Brain microvascular endothelial cell (primary cell): ENCODE measurements around the gene PYGM.

ENCODE experiments used
- DNase-seq: peaks from one replicate; pipeline ENCODE4 v3.0.0-alpha.2; 2020
- H3K27ac ChIP-seq: fragments of 250-450 bp; sonication (Bioruptor Pico); 2 replicates; pipeline ENCODE4 v1.5.1; 2020; ENCODE audit warnings: mild to moderate bottlenecking, moderate library complexity
- H3K27me3 ChIP-seq: fragments of 250-450 bp; sonication (Bioruptor Pico); replicated peaks from 2 replicates; pipeline ENCODE4 v1.5.1; 2020; ENCODE audit warnings: mild to moderate bottlenecking
- H3K36me3 ChIP-seq: fragments of 250-450 bp; sonication (Bioruptor Pico); replicated peaks from 2 replicates; pipeline ENCODE4 v1.5.1; 2020; ENCODE audit warnings: mild to moderate bottlenecking
- H3K4me3 ChIP-seq: 2 replicates; pipeline ENCODE4 v1.5.1; 2011; ENCODE audit warnings: low read depth, mild to moderate bottlenecking, control low read depth, low read length, moderate library complexity
- in situ Hi-C: cut with HindIII; loops from 2 replicates; pipeline ENCODE4 v1.10.0; 2017; ENCODE audit warnings: low sequenced_read_pairs, low pct_ligation_motif_present
- TF ChIP-seq, protein P1 (sequence below): IDR thresholded peaks from 2 replicates; pipeline ENCODE4 v1.5.1; 2011; ENCODE audit warnings: low read depth, mild to moderate bottlenecking, moderate library complexity, low read length, control low read depth, inconsistent platforms; ENCODE audit errors: missing control alignments

The PYGM gene

DNA sequence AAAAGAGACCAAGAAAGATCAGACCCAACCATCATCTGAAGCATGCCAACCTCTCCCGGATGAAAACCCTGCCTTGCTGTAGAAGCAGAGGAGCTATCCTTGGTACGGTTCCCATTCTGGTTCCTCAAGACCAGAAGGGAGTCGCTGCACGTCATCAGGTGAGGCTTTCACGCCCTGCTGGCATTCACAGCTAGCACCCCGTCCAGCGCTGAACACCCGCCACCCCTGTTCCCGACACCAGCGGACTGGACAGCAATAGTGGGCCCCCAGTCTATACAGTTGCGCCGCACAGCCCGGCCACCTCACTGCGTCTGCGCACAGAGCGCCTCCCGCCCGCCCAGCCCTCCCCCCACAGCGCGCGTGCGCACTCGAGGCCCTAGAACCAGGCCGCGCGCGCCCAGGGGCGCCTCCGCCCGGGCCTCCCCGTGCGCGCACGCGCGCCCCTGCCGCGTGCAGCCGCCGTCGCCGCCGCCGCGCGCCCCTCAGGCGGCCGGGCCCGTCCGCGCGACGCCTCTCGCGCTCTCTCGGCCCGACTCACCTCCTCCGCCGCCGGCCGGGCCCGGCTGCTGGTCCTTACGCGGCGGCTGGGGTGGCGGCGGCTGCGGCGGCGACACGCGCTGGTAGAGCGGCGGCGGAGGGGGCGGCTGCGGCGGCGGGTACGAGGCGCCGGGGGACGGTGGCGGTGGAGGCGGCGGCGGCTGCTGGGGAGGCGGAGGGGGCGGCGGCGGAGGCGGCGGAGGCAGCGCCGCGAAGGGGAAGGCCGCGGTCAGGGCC is 17.9 kb upstream of the PYGM start:
- in situ Hi-C loops: no loop called here
- no peaks in the 10 kb centered on the region for H3K27me3 ChIP-seq
- DNase-seq: peak; percentile 63
- peaks cover 45% of the 10 kb centered on the region for H3K36me3 ChIP-seq
- TF ChIP-seq, protein P1, sequence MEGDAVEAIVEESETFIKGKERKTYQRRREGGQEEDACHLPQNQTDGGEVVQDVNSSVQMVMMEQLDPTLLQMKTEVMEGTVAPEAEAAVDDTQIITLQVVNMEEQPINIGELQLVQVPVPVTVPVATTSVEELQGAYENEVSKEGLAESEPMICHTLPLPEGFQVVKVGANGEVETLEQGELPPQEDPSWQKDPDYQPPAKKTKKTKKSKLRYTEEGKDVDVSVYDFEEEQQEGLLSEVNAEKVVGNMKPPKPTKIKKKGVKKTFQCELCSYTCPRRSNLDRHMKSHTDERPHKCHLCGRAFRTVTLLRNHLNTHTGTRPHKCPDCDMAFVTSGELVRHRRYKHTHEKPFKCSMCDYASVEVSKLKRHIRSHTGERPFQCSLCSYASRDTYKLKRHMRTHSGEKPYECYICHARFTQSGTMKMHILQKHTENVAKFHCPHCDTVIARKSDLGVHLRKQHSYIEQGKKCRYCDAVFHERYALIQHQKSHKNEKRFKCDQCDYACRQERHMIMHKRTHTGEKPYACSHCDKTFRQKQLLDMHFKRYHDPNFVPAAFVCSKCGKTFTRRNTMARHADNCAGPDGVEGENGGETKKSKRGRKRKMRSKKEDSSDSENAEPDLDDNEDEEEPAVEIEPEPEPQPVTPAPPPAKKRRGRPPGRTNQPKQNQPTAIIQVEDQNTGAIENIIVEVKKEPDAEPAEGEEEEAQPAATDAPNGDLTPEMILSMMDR: no peak
- H3K4me3 ChIP-seq: peak overlapping the region; percentile 89
- peak overlapping the region; percentile 94 for H3K27ac ChIP-seq

DNA sequence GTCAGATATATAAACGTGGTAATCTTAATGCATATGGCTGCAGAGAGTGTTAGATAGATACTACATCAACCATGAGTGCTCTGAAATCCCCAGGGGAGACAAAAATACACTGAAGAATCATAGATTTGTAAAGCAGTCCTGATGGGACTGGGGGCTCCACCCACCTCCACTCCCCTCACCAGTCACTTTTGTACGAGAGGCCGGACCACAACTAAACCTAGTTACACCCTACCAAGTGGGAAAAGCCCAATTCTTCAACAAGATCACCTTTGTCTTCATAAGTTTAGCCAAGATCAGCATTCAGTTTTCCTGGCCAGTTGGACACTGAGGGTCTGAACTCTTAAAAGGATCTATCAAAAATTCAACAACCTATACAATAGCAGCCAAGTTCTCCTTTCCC is 17.1 kb upstream of the PYGM start:
- peak overlapping the region; percentile 89 for H3K4me3 ChIP-seq
- H3K27ac ChIP-seq: no peak overlapping the region
- peaks cover 53% of the 10 kb centered on the region for H3K36me3 ChIP-seq
- no peak for DNase-seq
- in situ Hi-C loops: no loop called here
- H3K27me3 ChIP-seq: no peaks in the 10 kb centered on the region
- TF ChIP-seq, protein P1: no peak

DNA sequence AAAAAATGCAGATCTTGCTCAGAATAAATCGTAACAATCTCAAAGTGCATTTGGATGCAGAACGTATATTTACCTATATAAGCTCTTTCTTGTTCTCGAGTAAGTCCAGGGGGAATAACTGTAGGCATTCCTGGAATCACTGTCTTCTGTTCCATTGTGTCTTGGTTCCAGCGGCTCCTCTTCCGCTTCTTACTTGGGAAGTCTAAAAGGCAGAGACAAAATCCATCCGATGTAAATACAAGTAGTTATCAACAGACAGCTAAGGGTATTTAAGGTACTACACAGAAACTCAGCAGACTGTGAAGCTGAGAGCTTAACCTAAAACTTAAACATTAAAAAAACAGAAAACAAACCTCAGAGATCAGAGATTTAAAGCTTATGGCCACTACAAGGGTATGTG is 16.7 kb upstream of the PYGM start:
- TF ChIP-seq, protein P1: no peak
- Histone ChIP-seq H3K27ac (no peak overlapping the region), H3K36me3 (peaks cover 57% of the 10 kb centered on the region), H3K4me3 (peak overlapping the region; percentile 89), H3K27me3 (no peaks in the 10 kb centered on the region)
- in situ Hi-C loops: no loop called here
- DNase-seq: no peak

DNA sequence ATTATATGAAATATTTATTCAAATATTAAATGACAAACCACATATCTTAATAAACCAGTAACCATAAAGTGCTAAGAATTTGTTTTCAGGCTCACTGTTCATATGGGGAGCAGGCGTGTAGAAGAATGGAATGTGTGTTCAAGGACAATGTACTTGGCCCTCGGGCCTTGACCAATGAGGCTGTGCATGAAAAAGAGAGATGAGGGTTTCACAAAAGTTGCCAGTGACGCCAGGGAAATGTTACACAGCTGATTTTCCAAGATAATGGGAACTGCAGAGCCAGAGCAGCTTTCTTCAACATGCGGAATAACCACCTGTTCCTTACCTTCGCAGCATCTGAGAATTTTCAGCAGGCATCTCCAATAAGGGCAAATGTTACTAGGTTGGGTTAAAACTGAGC is 14.4 kb upstream of the PYGM start:
- no peaks in the 10 kb centered on the region for H3K27me3 ChIP-seq
- in situ Hi-C loops: no loop called here
- no peak overlapping the region for H3K4me3 ChIP-seq
- no peak for DNase-seq
- TF ChIP-seq, protein P1: no peak
- no peak overlapping the region for H3K27ac ChIP-seq
- H3K36me3 ChIP-seq: peaks cover 80% of the 10 kb centered on the region

DNA sequence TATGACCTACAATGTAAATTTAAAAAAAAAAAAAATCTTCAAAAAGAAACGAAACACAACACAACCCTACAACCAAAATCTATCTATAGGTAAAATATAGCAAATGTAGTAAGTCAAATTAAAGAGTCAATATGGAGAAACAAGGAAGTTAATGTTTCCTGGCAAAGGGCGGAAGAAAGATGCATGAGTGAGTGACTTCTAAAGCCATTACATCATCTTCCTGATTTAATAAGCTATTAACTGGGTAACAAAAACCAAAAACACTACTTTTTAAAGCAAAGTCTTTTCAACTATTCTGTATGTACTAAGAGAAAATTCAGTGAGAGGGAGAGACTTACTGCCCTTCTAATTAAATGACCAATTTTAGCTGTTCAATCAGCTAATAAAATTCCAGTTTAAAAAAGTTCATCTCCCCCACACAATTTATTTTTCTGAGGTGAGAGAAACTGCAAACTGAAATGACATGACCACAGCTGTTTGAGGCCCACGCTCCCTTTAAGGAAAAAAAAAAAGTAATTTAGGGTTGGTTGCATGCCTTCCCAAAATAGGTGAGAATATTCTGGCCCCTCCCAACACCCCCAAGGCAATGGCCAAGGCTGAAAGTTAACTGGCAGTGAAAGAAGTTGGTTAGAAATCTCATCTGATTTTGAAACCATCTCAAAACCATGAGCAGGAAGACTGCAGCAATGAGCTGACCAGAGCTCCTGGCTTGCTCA is 12.7 kb upstream of the PYGM start:
- no peak overlapping the region for H3K4me3 ChIP-seq
- H3K27me3 ChIP-seq: no peaks in the 10 kb centered on the region
- no peak overlapping the region for H3K27ac ChIP-seq
- TF ChIP-seq, protein P1: no peak
- no peak for DNase-seq
- H3K36me3 ChIP-seq: peaks cover 93% of the 10 kb centered on the region
- in situ Hi-C loops: no loop called here

DNA sequence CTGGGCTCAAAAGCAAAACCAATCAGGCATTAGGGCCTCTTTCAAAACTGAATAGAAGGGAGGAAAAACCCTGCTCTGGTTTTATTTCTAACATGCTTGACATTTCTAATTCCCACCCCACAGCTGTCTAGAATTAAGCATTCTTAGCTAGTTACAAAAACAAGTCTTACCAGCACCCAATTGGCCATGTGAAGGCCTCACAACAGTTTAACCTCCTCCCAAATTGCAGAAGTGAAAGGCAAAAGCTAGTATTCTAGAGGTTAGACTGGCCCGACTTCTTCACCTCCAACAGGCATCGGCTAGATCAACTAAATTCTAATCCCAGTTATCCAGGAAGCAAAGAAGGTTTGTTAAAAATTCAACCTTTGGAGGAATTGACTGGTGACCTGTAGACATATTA is 12.1 kb upstream of the PYGM start:
- H3K27me3 ChIP-seq: no peaks in the 10 kb centered on the region
- in situ Hi-C loops: no loop called here
- H3K4me3 ChIP-seq: no peak overlapping the region
- DNase-seq: no peak
- no peak overlapping the region for H3K27ac ChIP-seq
- TF ChIP-seq, protein P1: no peak
- peaks cover 96% of the 10 kb centered on the region for H3K36me3 ChIP-seq
